ENCODE results near the gene PCSK1N.
"Not testable (repeated sequence)": the region's sequence is repeated elsewhere in the genome, so short reads cannot be mapped to it uniquely, and the experiment has no call there.

Gene PCSK1N

DNA sequence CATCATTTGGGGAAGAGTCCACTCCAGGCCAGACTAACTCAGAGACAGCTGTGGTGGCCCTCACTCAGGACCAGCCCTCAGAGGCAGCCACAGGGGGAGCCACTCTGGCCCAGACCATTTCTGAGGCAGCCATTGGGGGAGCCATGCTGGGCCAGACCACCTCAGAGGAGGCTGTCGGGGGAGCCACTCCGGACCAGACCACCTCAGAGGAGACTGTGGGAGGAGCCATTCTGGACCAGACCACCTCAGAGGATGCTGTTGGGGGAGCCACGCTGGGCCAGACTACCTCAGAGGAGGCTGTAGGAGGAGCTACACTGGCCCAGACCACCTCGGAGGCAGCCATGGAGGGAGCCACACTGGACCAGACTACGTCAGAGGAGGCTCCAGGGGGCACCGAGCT is 12.4 kb downstream of the PCSK1N start:
- DNase-seq (ENCODE audit: low spot score): no peak

DNA sequence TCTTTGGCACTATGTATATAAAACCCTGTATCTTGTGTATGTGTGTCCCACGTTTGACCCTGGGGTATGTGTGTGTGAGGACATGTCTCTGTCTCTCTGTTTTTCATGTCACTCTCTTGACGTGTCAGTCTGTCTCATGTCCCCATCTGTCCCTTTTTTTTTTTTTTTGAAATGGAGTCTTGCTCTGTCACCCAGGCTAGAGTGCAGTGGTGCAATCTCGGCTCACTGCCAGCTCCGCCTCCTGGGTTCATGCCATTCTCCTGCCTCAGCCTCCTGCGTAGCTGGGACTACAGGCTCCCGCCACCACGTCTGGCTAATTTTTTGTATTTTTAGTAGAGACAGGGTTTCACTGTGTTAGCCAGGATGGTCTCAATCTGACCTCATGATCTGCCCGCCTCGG is 16.0 kb downstream of the PCSK1N start:
- DNase-seq (ENCODE audit: low spot score): not testable (repeated sequence)

DNA sequence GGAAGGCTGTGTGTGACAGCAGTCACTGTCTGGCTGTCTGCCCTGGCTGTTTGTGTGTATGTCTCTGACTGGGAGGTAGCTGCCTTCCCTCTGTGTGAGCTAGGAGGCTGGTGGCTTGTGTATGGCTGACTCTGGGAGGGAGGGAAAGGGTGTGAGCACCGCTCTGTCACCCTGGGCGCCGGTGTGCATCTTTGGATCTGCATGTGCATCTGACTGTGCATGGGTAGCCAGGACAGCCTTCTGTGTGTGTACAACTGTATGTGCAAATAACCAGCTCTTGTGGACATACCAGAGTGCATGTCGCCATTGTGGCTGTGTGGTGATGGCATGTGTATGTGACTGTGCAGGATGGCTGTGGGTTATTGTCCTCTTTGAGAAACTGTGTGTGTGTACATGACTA is 16.5 kb downstream of the PCSK1N start:
- DNase-seq (ENCODE audit: low spot score): no peak

- no peak for DNase-seq (ENCODE audit: low spot score)
Observed at GRCh38 chrX:48818098-48818497, 17.3 kb downstream of the PCSK1N start.

DNA sequence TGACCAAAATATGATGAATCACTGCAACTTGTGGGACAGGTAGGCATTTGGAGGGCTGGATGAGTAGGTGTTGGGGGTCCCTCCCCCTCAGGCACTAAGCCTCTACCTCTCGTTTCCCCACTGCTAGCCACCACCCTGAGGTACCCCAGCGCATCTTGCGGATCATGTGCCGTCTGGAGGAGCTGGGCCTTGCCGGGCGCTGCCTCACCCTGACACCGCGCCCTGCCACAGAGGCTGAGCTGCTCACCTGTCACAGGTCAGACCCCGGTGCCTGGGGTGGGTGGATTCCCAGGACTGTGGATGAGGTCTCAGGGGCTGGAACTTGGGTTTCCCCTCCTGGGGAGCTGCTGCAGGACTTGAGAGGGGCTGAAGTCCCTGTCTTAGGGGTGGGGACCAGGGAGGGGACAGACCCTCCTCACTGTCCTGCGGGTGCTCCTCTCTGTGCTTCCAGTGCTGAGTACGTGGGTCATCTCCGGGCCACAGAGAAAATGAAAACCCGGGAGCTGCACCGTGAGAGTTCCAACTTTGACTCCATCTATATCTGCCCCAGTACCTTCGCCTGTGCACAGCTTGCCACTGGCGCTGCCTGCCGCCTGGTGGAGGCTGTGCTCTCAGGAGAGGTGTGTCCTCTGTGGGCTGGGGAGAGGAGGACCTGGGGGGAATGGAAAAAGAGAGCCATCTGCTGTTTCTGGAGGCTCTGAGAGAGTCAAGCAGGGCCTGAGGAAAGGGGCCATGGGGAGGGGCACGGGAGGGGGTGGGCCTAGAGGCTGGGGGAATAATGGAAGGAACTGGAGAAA is 19.2 kb downstream of the PCSK1N start:
- no peak for DNase-seq (ENCODE audit: low spot score)

DNA sequence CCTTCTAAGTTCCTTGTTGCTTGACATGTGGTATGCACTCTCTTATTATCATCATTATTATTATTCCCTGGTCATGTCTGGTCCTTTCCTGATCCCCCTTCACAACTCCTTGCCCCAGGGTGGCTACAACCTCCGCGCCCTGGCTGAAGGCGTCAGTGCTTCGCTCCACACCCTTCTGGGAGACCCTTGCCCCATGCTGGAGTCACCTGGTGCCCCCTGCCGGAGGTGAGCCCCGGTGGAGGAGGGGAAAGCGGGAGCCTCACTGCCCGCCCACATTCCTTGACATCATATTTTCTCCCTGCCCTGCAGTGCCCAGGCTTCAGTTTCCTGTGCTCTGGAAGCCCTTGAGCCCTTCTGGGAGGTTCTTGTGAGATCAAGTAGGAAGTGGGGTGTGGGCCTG is 20.1 kb downstream of the PCSK1N start:
- no peak for DNase-seq (ENCODE audit: low spot score)

DNA sequence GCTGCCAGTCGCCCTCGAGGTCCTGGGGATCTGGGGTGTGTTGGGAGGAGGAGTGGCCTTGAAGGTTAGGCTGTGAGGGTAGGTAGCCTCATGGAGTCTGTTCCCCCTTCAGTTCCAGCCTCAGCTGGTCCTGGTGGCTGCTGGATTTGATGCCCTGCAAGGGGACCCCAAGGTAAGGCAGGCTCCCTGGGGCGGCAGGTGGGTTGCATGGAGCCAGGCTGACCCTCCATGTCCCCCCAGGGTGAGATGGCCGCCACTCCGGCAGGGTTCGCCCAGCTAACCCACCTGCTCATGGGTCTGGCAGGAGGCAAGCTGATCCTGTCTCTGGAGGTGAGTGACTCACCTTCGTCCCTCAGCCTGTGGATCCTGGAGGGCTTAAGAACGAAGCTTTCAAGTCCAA is 20.7 kb downstream of the PCSK1N start:
- no peak for DNase-seq (ENCODE audit: low spot score)

- no peak for DNase-seq (ENCODE audit: low spot score)
Observed at GRCh38 chrX:48813644-48814043, 21.8 kb downstream of the PCSK1N start.

DNA sequence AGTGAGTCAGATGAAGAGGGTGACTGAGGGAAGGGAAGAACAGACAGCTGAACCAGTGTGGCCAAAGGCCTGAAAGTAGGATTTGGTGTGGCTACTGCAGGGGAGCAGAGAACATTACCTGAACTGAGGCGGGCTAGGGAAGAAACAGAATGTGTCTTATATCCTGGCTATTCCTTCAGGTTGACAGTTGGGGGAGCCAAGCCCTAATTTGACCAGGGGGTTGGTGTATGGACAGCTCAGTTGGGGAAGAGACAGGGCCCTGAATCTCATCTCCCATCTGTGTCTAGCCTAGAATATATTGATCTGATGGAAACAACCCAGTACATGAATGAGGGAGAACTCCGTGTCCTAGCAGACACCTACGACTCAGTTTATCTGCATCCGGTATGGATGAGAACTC is 29.3 kb downstream of the PCSK1N start:
- no peak for DNase-seq (ENCODE audit: low spot score)

DNA sequence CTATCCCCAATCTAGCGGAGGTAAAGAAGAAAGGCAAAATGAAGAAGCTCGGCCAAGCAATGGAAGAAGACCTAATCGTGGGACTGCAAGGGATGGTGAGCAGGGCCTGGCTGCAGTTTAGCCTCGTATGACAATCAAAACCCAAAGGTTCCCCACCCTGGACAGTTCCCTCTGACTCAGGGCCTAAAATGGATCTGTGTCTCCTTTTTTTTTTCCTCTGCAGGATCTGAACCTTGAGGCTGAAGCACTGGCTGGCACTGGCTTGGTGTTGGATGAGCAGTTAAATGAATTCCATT is 32.6 kb downstream of the PCSK1N start:
- DNase-seq (ENCODE audit: low spot score): no peak

DNA sequence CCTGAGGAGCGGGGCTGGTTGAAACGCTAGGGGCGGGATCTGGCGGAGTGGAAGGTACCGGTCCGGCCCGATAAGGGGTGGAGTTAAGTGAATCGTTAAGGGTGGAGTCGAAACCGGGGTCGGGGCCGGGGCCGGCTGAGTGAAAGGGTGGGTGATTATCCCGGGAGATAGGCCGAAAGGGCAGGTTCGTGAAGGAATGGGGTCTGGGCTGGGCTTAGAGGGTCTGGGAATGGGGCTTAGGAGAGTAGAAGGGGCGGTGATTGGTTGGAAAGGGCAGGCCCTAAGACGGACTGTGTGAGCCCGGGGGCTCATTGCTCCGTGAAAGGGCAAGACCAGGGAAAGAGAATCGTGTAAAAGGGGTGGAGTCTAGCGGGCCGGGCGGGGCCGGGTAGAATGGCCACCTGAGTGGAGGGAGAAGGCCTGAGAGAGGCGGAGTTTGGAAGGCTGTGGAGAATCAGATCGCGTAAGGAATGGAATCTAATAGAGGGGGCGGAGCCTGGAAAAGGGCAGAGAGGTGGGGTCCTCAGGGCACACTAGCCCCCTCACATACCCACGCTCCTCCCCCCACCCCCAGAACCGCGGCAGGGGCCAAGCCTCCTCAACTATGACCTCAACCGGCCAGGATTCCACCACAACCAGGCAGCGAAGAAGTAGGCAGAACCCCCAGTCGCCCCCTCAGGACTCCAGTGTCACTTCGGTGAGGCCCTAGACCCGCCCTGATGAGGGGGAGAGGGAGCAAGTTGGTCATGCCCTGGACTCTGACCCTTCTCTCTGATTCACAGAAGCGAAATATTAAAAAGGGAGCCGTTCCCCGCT is 33.1 kb downstream of the PCSK1N start:
- DNase-seq (ENCODE audit: low spot score): peak; percentile 57

GRCh38 chrX:48801280-48802088 is 33.9 kb downstream of the PCSK1N start, which contains the start of gene HDAC6:
HDAC6 (plus strand) TSS chrX:48802067; CDS start chrX:48802693, 626 bp downstream.
- DNase-seq (ENCODE audit: low spot score): peak; percentile 97

DNA sequence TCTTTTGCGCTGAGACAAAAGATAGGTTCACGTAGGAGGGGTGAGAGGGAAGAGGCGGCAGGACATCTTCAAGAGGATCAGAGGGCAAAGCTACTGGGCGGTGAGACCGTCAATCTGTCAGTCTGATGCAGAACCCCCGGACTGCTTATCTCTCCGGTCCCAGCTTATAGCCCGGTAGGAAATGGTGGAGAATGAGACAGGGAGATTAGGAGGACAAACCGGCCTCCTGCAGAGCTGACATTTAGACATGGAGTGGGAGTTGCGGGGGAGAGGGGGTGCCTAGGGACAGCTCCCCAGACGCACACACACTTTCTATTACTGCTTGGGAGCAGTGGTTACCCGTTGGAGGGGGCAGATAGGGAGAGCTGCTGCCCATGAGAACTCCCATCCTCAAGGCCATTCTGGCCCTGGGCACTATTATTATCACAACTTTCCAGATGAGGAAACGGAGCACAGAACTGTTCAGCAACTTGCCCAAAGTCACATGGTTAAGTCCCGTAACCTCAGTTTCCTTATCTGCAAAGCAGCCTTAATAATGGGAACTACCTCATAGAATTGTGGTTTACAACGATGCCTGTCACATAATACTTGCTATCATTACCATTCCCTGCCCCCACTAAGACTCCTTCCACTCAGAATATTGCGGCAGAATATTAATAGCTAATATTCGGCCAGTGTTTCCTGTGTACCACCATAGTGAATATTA is 34.7 kb downstream of the PCSK1N start:
- DNase-seq (ENCODE audit: low spot score): no peak

DNA sequence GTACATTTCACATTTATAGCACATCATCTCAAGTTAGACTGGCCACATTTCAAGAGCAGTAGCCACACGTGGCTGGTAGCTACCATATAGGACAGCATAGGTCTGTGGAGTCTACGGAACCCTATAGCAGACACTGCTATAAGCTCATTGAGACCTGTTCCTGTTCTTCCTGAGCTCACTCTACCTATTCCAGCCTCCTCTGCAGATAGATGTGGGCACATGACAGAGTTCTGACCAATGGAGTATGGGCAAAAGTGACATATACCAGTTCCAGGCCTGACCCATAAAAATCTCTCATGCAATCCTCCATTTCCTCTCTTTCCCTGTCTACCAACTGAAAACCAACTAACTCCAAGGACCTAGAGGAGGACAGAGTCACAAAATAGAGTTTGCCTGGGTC is 37.1 kb downstream of the PCSK1N start:
- no peak for DNase-seq (ENCODE audit: low spot score)

DNA sequence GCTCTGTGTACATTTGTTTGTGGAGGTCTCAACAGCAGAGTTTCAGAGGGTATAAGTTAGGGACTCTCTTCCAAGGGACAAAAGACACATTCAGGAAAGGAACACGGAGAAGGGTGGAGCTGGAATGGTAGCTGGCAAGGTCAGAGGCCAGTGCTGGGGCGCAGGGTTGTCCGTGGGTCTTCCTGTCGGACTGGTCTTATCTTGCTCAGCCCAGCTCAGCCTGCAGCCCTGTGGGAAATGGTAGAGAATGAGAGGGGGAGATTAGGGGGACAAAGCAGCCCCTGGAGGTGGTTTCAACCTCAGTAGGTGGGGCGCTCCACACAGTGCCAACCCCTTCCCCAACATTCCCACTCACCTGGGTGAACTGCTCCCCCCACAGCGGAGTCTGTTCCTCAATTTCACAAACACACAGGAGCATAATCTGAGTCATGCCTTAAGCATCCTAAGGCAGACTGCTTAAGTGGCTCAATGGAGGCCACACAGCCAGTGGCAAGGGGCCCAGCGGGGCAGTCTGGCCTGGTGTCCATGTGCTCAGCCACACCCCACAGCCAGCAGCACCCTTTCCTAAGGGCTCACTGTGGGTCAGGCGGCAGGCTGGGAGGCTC is 40.4 kb downstream of the PCSK1N start:
- no peak for DNase-seq (ENCODE audit: low spot score)

DNA sequence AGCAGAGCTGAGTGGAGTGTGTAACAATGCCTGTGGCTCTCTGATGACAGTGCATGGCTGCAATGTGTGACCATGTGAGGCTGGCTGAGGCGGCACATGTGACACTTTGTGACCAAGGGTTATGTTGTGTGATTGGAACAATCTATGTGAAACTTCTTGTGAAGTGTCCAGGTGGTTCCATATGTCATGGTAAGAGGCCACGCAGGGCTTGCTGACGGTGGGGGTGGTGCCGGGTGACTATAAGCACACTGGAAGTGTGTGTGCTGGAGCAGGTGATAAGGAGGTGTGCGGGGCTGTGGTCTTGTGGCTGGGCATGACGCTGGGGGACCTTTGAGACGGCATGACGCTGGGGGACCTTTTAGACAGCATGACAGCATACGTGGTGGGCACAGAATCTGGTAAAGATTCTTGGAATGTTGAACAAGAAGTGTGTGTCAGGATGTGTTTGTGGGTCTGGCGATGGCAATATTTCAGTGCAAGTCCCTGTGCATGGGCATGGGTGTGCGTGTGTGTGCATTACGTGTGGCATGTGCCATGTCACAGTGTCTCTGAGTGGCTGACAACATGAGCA is 41.0 kb downstream of the PCSK1N start:
- DNase-seq (ENCODE audit: low spot score): no peak

DNA sequence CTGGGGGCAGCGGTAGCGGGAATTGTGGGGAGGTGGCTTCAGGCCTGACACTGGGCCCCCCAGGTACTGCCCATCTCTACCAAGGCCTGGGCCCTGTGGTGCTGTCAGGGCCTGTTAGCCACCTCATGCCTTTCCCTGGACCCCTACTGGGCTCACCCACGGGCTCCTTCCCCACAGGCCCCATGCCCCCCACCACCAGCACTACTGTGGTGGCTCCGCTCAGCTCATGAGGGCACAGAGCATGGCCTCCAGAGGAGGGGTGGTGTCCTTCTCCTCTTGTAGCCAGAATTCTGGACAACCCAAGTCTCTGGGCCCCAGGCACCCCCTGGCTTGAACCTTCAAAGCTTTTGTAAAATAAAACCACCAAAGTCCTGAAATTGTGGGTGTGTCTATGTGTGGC is 41.5 kb downstream of the PCSK1N start:
- DNase-seq (ENCODE audit: low spot score): no peak

- no peak for DNase-seq (ENCODE audit: low spot score)
Observed at GRCh38 chrX:48792219-48792618, 43.2 kb downstream of the PCSK1N start.

GRCh38 chrX:48791063-48791820 is 44.2 kb downstream of the PCSK1N start:
- DNase-seq (ENCODE audit: low spot score): no peak

GRCh38 chrX:48790477-48790876 is 44.9 kb downstream of the PCSK1N start:
- no peak for DNase-seq (ENCODE audit: low spot score)
